T-helper 22 cell (primary cell): Measurements from ENCODE around the gene ZNF248.

Experiments
- DNase-seq: peaks from one replicate; pipeline ENCODE4 v3.0.0-alpha.2; 2020; ENCODE audit warnings: low read depth

ZNF248 gene

GRCh38 chr10:37821237-37821636 lies 36.2 kb downstream of the ZNF248 start:
- no peak for DNase-seq

- DNase-seq: no peak
Observed at GRCh38 chr10:37819797-37820196, 37.6 kb downstream of the ZNF248 start.

DNA sequence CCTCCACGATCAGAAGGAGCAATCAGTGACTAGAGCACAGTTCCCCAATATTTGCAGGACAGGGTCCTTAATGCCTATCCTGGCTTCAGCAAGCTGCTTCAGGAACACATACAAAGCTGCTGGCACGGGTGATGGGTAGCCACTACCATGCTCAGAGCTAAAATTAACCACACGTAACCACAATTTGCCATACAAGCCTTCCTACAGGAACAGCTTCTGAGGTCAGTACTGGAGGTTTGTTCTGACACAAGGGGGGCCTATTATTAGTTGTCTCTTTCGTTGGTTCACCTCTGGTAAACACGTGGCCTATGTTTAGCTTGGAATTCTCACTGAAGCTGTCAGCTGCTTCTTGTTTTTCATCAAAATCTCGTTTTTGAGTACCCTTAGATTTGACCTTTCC lies 41.1 kb downstream of the ZNF248 start:
- no peak for DNase-seq

DNA sequence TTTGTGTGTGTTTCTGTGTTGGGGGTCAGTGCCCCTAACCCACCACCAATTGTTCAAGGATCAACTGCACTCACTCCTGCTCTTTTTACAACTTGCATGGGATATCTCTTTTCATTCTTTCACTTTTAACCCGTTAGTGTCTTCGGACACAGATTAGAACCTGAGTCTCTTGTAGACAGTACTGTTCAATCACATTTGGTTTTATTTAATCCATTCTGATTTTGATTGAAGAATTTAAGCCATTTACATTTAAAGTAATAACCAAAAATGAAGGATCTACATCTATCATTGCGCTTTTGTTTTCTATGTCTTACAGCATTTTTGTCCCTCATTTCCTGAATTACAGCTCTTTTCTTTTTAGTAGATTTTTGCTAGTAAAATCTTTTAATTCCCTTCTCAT lies 43.6 kb downstream of the ZNF248 start:
- DNase-seq: no peak

- DNase-seq: no peak
Observed at GRCh38 chr10:37812290-37812689, 45.1 kb downstream of the ZNF248 start.

- DNase-seq: no peak
Observed at GRCh38 chr10:37803269-37803668, 54.1 kb downstream of the ZNF248 start.

DNA sequence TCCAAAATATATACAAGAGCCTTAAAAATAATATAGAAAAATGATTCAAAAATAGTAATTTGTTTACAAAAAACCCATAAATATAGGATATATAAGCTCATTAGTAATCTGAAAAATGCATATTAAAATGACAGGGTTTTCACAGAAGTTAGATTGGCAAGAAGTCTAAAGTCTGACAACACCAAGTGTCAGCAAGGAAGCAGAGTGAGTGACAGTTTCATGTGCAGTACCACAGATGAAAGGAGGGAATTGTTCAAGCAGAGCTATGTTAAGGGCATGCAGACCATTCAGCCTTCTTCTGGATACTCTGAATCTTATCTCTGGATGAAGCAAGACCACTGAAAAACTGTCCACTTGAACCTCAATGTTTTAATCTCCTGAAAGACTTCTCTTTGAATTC lies 55.9 kb downstream of the ZNF248 start:
- DNase-seq: no peak

DNA sequence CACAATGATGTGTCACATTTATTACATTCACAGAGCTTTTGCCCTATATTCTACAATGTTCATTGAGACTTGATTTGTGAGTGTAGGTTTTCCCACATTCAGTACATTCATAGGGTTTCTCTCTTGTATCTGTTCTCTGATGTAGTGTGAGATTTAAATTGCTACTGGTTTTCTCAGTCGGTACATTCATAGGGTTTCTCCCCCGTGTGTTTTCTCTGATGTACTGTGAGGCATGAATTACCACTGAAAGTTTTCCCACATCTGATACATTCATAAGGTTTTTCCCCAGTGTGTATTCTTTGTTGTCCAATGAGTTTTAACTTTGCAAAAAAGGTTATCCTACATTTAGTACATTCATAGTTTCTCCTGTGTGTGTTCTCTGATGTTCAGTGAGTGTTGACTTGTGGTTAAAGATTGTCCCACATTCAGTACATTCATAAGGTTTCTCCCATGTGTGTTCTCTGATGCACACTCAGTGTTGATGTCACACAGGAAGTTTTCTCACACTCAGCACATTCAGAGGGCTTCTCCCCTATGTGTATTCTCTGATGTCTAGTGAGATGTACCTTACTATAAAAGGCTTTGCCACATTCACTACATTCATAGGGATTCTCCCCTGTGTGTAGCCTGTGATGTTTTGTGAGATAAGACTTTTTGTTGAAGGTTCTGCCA lies 63.0 kb downstream of the ZNF248 start:
- DNase-seq: no peak

GRCh38 chr10:37789590-37789989 lies 67.8 kb downstream of the ZNF248 start:
- no peak for DNase-seq

DNA sequence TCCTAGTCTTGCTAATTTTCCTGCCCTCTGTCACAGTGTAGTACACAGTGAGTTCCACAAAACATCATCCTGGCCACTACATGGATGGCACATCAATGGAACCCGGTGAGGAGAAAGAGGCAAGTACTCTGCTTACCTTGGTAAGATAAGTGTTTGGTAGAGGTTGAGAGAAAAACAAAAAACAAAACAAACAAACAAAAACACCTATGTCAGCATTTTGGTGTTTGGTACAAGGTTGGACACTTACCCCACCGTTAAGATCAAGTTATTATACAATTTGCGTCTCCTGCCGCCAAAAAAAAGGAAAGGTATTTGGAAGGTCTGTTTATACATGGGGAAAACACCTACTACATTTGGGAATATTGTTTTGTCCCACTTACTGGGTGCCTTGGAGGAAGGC lies 72.7 kb downstream of the ZNF248 start:
- no peak for DNase-seq

GRCh38 chr10:37780536-37780935 lies 76.9 kb downstream of the ZNF248 start:
- no peak for DNase-seq

DNA sequence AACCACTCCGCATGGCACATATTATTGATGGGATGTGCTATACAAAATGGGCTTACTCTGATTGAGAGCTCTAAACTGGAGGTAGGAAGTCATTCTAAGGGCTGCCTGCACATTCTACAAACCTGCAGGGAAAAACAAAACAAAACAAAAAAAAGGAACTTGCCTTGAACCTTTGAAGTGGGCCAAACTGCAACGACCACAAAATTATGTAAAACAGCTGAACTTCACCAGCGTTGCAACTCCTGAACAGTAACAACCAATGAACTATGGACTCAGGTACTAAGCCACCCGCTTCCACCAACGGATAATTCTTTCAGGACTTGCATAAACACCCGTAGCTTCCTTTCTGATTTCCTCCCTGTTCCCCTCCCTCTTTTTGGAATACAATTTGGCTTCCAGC lies 80.4 kb downstream of the ZNF248 start:
- no peak for DNase-seq

- DNase-seq: no peak
Observed at GRCh38 chr10:37775612-37776011, 81.8 kb downstream of the ZNF248 start.

DNA sequence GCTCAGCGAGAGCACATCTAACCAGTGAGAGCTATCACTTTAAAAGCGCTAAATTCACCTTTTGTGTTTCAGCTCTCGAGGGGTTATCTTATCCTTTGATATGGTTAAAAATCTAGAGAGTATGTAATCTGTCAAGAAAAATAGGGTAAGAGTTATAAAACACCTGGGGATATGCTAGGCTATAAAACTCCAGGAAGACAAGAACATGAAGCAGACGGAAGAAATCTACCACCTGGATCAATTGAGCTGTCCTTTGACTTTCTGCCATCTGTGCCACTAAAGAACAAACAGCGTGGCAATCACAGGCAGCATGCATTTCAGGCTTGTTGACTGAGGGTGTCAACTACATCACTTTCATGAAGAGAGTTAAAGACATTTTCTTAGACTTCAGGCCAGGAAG lies 83.1 kb downstream of the ZNF248 start:
- no peak for DNase-seq

DNA sequence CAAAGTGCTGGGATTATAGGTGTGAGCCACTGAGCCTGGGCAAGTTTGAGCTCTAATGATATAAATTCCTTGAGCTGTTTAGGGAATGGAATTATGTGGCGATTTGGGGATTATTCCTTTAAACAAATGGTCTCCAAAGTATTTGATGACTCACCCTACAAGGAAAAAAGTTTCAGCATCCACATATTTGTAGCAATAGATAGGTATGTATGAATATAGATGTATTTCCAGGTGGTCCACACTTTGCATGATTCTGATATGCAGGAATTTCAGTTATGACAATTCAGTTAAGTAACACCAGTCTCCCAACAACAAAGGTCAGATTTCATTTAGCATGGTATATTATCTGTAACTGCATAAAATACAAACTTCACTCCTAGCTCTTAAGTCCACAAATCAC lies 92.2 kb downstream of the ZNF248 start:
- no peak for DNase-seq

GRCh38 chr10:37763132-37763531 lies 94.3 kb downstream of the ZNF248 start:
- no peak for DNase-seq

- no peak for DNase-seq
Observed at GRCh38 chr10:37762287-37762686, 95.1 kb downstream of the ZNF248 start.

GRCh38 chr10:37760817-37761216 lies 96.6 kb downstream of the ZNF248 start:
- no peak for DNase-seq

DNA sequence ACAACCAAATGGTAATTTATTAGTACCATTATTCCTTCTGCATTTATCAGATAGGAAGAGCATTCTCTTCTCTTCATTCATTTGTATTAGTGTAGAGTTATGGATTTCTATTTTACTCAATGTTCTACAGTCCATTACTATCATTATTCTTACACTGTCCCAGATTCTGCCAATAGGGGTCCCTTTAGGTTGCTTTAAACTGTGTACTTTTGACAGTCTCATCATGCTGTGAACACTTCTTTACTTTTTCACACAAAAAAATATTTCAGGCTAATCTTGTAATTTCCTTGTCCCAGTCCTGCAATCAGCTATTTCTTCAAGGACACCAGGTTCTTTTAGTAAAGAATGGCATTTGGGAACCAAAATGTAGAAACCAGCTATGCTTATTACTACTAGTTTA lies 99.3 kb downstream of the ZNF248 start:
- DNase-seq: no peak

GRCh38 chr10:37754538-37755323 lies 102.7 kb downstream of the ZNF248 start:
- no peak for DNase-seq

DNA sequence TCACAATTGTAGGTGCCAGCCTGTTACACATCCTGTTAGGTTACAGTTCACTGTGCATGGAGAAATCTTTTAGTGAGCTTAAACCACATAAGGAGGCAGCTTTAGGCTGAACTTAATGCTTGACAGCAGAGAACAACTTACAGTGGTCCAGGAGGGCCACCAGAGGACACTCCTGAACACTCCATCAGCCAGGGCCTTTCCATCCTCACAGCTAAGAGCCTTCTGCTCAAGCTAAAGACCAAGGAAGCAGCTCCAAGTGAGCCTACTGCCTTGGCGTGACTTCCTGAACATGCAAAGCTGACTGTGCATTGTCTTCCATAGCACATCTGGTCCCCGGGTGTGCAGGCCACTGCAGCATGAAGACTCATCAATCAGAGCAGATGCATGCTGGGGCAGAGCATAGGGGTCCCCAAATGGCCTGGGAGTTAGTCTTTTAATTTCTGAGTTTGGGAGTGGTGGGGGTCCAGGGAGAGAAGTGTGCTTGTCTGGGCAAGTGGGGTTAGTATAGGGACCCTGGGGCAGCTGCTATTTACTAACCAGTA lies 105.0 kb downstream of the ZNF248 start:
- DNase-seq: no peak

- DNase-seq: no peak
Observed at GRCh38 chr10:37748170-37748569, 109.2 kb downstream of the ZNF248 start.

DNA sequence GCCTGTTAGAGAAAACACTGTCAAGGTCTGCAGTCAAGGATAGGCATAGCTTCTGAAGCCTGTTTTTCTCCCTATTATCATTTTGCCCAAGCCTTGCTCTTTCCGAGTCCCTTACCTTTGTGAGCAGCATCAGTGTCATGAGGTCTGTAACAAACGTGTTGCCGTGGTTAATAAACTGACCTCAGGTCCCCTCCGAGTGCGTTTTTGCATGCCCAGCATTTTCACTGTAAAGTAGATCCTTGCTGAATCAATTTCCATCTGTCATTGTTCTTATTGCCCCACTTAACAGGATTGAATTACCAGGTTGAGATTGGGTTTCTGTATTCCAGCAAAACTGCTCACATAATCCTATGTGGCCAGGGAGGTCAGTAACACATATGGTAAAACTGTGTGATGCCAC lies 110.3 kb downstream of the ZNF248 start:
- no peak for DNase-seq

- DNase-seq: no peak
Observed at GRCh38 chr10:37741831-37742230, 115.6 kb downstream of the ZNF248 start.
